HepG2 (cell line): ENCODE measurements around the gene NOC4L. TPM values are rescaled to one million over a fixed set of nuclear protein-coding genes. Genes with fewer than 3 reads are reported as not detected.

ENCODE experiments used
- ATAC-seq: fragments of 200-7000 bp; cut with Tn5 transposase; 3 replicates; pipeline ENCODE4 v1.9.1; 2020; ENCODE audit warnings: mild to moderate bottlenecking, moderate library complexity
- BruUV-seq: library from RNA; stranded (reverse); fragments of 400-500 nt; replicated peaks from 2 replicates; lab custom pipeline; 2021; lab: Mats Ljungman, UMichigan
- CTCF ChIA-PET: fragments of 300-600 bp; formaldehyde crosslinking; extraction: SDS; loops from one replicate; lab custom pipeline; 2021; ENCODE audit warnings: low total read pairs, inconsistent platforms, low intra/inter-chr PET ratio; lab: Yijun Ruan, JAX
- POLR2A ChIA-PET: fragments of 350-600 bp; sonication (Branson Sonifier 250); formaldehyde crosslinking; loops from one replicate; lab custom pipeline; 2020; ENCODE audit warnings: antibody characterized with exemption, inconsistent platforms; lab: Yijun Ruan, JAX
- DNase-seq: peaks from one replicate; pipeline ENCODE4 v3.0.0-alpha.2; 2015; ENCODE audit warnings: low spot score
- FAIRE-seq: peaks from 3 replicates; lab custom pipeline; 2011; peaks lifted over from hg19 to GRCh38; lab: Jason Lieb, UNC
- H2AFZ ChIP-seq: one replicate; pipeline ENCODE4 v1.6.1; 2011; ENCODE audit warnings: low read length, inconsistent platforms
- H3K27ac ChIP-seq: fragments of 300-600 bp; 3 replicates; pipeline ENCODE4 v1.8.0; 2011; ENCODE audit warnings: mixed run types, mild to moderate bottlenecking, mixed read lengths, low read length, inconsistent platforms; ENCODE audit not compliant: insufficient read depth; ENCODE audit errors: extremely low read length
- H3K27me3 ChIP-seq, 2 experiments: fragments of 200-600 bp in 1 of 2; 2 replicates in 1 of 2; 3 replicates in 1 of 2; pipeline versions ENCODE4 v1.6.0 to v1.8.0; 2011; ENCODE audit warnings: low read length in 2 of 2, mild to moderate bottlenecking in 2 of 2, moderate library complexity in 2 of 2, inconsistent platforms in 1 of 2; ENCODE audit not compliant: insufficient read depth in 2 of 2, control insufficient read depth in 1 of 2
- H3K36me3 ChIP-seq, 2 experiments: fragments of 200-600 bp in 1 of 2; replicated peaks in 1 of 2; 2 replicates in 1 of 2; 3 replicates in 1 of 2; pipeline versions ENCODE4 v1.5.1 to v1.8.0; 2011; ENCODE audit warnings: low read length in 2 of 2, inconsistent platforms in 1 of 2; ENCODE audit not compliant: insufficient read depth in 2 of 2, control insufficient read depth in 1 of 2
- H3K4me1 ChIP-seq: 2 replicates; pipeline ENCODE4 v1.5.1; 2012; ENCODE audit warnings: low read length, inconsistent platforms; ENCODE audit not compliant: insufficient read depth
- H3K4me2 ChIP-seq: 2 replicates; pipeline ENCODE4 v1.6.0; 2011; ENCODE audit warnings: low read depth, low read length, inconsistent platforms
- H3K4me3 ChIP-seq, 3 experiments: fragments of 200-600 bp in 1 of 3; sonication (generic), shearing (Covaris generic) in 1 of 3; replicated peaks in 1 of 3; 2 replicates each; pipeline ENCODE4 v1.5.1; 2011 to 2016; ENCODE audit warnings: low read length in 3 of 3, inconsistent platforms in 2 of 3, low read depth in 2 of 3, mild to moderate bottlenecking in 2 of 3, control low read depth in 1 of 3, mixed read lengths in 1 of 3; ENCODE audit not compliant: insufficient read depth in 1 of 3
- H3K79me2 ChIP-seq: one replicate; pipeline ENCODE4 v1.6.1; 2011; ENCODE audit warnings: low read length, inconsistent platforms; ENCODE audit not compliant: insufficient read depth
- H3K9ac ChIP-seq: 2 replicates; pipeline ENCODE4 v1.6.0; 2011; ENCODE audit warnings: mild to moderate bottlenecking, low read depth, low read length, inconsistent platforms; ENCODE audit not compliant: insufficient read depth
- H3K9me3 ChIP-seq: 2 replicates; pipeline ENCODE4 v1.5.1; 2012; ENCODE audit warnings: mild to moderate bottlenecking, low read length
- H4K20me1 ChIP-seq: 2 replicates; pipeline ENCODE4 v1.6.0; 2011; ENCODE audit warnings: inconsistent platforms, mild to moderate bottlenecking, low read length, moderate library complexity; ENCODE audit not compliant: insufficient read depth
- AGO2 ChIP-seq: fragments of 200-400 bp; formaldehyde crosslinking; optimal IDR thresholded peaks from 2 replicates; pipeline ENCODE3; 2017; ENCODE audit warnings: mild to moderate bottlenecking, low read depth, low read length, moderate library complexity
- FOXJ3 ChIP-seq: sonication (generic); formaldehyde crosslinking; IDR thresholded peaks from 2 replicates; pipeline ENCODE4 v1.4.0; 2020; ENCODE audit warnings: missing genetic modification reagents, mild to moderate bottlenecking, borderline replicate concordance
- FOXM1 ChIP-seq: sonication (generic); formaldehyde crosslinking; IDR thresholded peaks from 2 replicates; pipeline ENCODE4 v1.5.0; 2020; ENCODE audit warnings: missing genetic modification reagents
- POLR2G ChIP-seq: fragments of 200-400 bp; formaldehyde crosslinking; IDR thresholded peaks from 2 replicates; pipeline ENCODE4 v1.6.1; 2018; ENCODE audit warnings: mild to moderate bottlenecking, low read depth, low read length, moderate library complexity
- TFAP4 ChIP-seq: sonication (generic); IDR thresholded peaks from 2 replicates; pipeline ENCODE4 v1.6.1; 2016; ENCODE audit warnings: low read depth, borderline replicate concordance
- WGBS: methylation state at CpG from one replicate; pipeline ENCODE4 v1.1.6; 2017; ENCODE audit warnings: low lambda C conversion rate; 5-methylcytosine and 5-hydroxymethylcytosine counted together
- in situ Hi-C: cut with HindIII; loops from 2 replicates; pipeline ENCODE4 v1.10.0; 2017; ENCODE audit warnings: low pct_unique_long_range_greater_than_20kb; ENCODE audit not compliant: extremely low pct_ligation_motif_present
- intact Hi-C: fragments of 100-400 bp; cut with micrococcal nuclease; formaldehyde crosslinking; loops from one replicate; pipeline ENCODE4 v1.10.0; 2022; ENCODE audit not compliant: unreplicated experiment
- polyA plus RNA-seq, 8 experiments: library from polyadenylated mRNA; depleted of rRNA in 3 of 8; stranded (reverse) in 7 of 8; unstranded in 1 of 8; fragments of >200 nt; fragmentation: Illumina TruSeq in 4 of 8; extraction: Trizol in 4 of 8; gene quantifications; 2 replicates each; pipeline versions ENCODE4 v1.2.1 to v1.2.3, GENCODE V29; 2011 to 2016; ENCODE audit warnings: low read depth in 4 of 8, missing spikeins in 1 of 8, mixed read lengths in 1 of 8; ENCODE audit not compliant: insufficient read depth in 1 of 8
- total RNA-seq, 5 experiments: library from RNA; depleted of rRNA; stranded (reverse); fragments of >200 nt; fragmentation: Illumina TruSeq; extraction: Trizol; gene quantifications; 2 replicates each; pipeline ENCODE4 v1.2.3, GENCODE V29; 2016; ENCODE audit warnings: low read depth in 1 of 5

NOC4L gene
- total and polyA plus RNA-seq, 2 of the 13 experiments (the other 11 are each of a cell fraction or from before 2014, with no cell fraction given) = 4.3 to 14.6 TPM

GRCh38 chr12:132131952-132132351 is 12.3 kb upstream of the NOC4L start:
- intact Hi-C loops (no loop called here), in situ Hi-C loops (no loop called here)
- WGBS = 94% methylated on average over 13 of the region's 14 CpGs
- Histone ChIP-seq H3K4me2 (no peak overlapping the region), H3K4me1 (no peaks in the 10 kb centered on the region), H3K27ac (no peak overlapping the region), H3K9ac (no peak overlapping the region), H4K20me1 (no peaks in the 10 kb centered on the region), H3K4me3 (no peak overlapping the region), H3K36me3 (peaks cover 2 to 12% of the 10 kb centered on the region in 2 experiments; a peak in 4 of 5 replicates), H3K9me3 (no peaks in the 10 kb centered on the region), H3K27me3 (no peaks in the 10 kb centered on the region), H2AFZ (no peak overlapping the region), H3K79me2 (no peaks in the 10 kb centered on the region)
- DNase-seq = no peak
- POLR2A ChIA-PET = no interaction called here
- no peak for FAIRE-seq
- CTCF ChIA-PET = no interaction called here
- no peak for TF ChIP-seq FOXJ3
- TF ChIP-seq POLR2G = 0 out of 2 replicates have a peak, but pooled peaks have one; percentile 32
- no TSS peak for BruUV-seq
- ATAC-seq = no peak

GRCh38 chr12:132132609-132133430 is 11.4 kb upstream of the NOC4L start:
- Histone ChIP-seq H3K27me3 (no peaks in the 10 kb centered on the region), H4K20me1 (no peaks in the 10 kb centered on the region), H3K9me3 (no peaks in the 10 kb centered on the region), H3K4me2 (no peak overlapping the region), H3K27ac (no peak overlapping the region), H3K9ac (no peak overlapping the region), H3K36me3 (peaks cover 0 to 3% of the 10 kb centered on the region in 2 experiments; a peak in 3 of 5 replicates), H3K4me3 (no peak overlapping the region), H3K4me1 (no peaks in the 10 kb centered on the region), H2AFZ (no peak overlapping the region), H3K79me2 (no peaks in the 10 kb centered on the region)
- ChIA-PET POLR2A (interaction anchor here (0.7 kb wide), 1 partner anchor 12 kb away, joined by 3 read pairs; no protein-coding TSS in a partner anchor), CTCF (no interaction called here)
- no peak for DNase-seq
- intact Hi-C loops (no loop called here), in situ Hi-C loops (no loop called here)
- 86% methylated on average over 21 of the region's 39 CpGs for WGBS
- BruUV-seq = no TSS peak
- FAIRE-seq = no peak
- TF ChIP-seq TFAP4 (no peak), FOXM1 (CRISPR knock-in tag) (no peak), AGO2 (peak; percentile 92)
- peak; percentile 6; the same call in 2 of the 3 replicates for ATAC-seq
